Measurements from ENCODE around the gene COTL1.

COTL1 gene

GRCh38 chr16:84594725-84595038, 23.2 kb downstream of the COTL1 start:
- DNase-seq: no peak

- DNase-seq: peak; percentile 51
Measured at GRCh38 chr16:84593825-84594724, 23.8 kb downstream of the COTL1 start.

- no peak for DNase-seq
Measured at GRCh38 chr16:84592718-84593117, 25.2 kb downstream of the COTL1 start.

- no peak for DNase-seq
Measured at GRCh38 chr16:84589975-84590719, 27.7 kb downstream of the COTL1 start.

- DNase-seq: no peak
Measured at GRCh38 chr16:84588991-84589390, 28.9 kb downstream of the COTL1 start.

- DNase-seq: no peak
Measured at GRCh38 chr16:84585886-84586285, 32.0 kb downstream of the COTL1 start.

- no peak for DNase-seq
Measured at GRCh38 chr16:84585467-84585866, 32.4 kb downstream of the COTL1 start.

GRCh38 chr16:84584678-84585077, 33.2 kb downstream of the COTL1 start:
- DNase-seq: no peak

- no peak for DNase-seq
Measured at GRCh38 chr16:84583995-84584394, 33.9 kb downstream of the COTL1 start.

GRCh38 chr16:84582958-84583516, 34.8 kb downstream of the COTL1 start:
- DNase-seq: no peak

GRCh38 chr16:84581158-84581557, 36.7 kb downstream of the COTL1 start:
- DNase-seq: no peak

GRCh38 chr16:84579936-84580335, 37.9 kb downstream of the COTL1 start:
- no peak for DNase-seq

GRCh38 chr16:84578538-84579126, 39.2 kb downstream of the COTL1 start:
- DNase-seq: no peak

GRCh38 chr16:84577034-84577803, 40.7 kb downstream of the COTL1 start:
- DNase-seq: no peak

GRCh38 chr16:84575914-84576313, 42.0 kb downstream of the COTL1 start:
- DNase-seq: no peak

- no peak for DNase-seq
Measured at GRCh38 chr16:84574191-84574590, 43.7 kb downstream of the COTL1 start.

- no peak for DNase-seq
Measured at GRCh38 chr16:84572096-84572495, 45.8 kb downstream of the COTL1 start.

- no peak for DNase-seq
Measured at GRCh38 chr16:84571506-84571905, 46.4 kb downstream of the COTL1 start.

- no peak for DNase-seq
Measured at GRCh38 chr16:84570739-84571403, 47.0 kb downstream of the COTL1 start.

- DNase-seq: no peak
Measured at GRCh38 chr16:84569382-84569987, 48.4 kb downstream of the COTL1 start.

GRCh38 chr16:84568066-84568465, 49.8 kb downstream of the COTL1 start:
- no peak for DNase-seq
